ENCODE data around the gene NRCAM.

Gene NRCAM

GRCh38 chr7:108455998-108456677 is at the start of gene NRCAM:
TSS of gene NRCAM (minus strand) at chr7:108456436. CDS start at chr7:108240064, 216,372 bp downstream.
- Histone ChIP-seq H3K9me3 (ENCODE audit: control insufficient read depth, insufficient read depth, low read depth, low read length) (no peaks in the 10 kb centered on the region), H3K4me3 (ENCODE audit: low read depth, low read length) (peak within 1 kb of the TSS; percentile 88)
- TF ChIP-seq ZNF626 (tag by site-specific recombination; IDR thresholded peaks at IDR 0.05) = no peak
- no peak for TF ChIP-seq SALL2 (tag by site-specific recombination; IDR thresholded peaks at IDR 0.05; ENCODE audit: borderline replicate concordance)
- TF ChIP-seq ZBTB1 (tag by site-specific recombination; IDR thresholded peaks at IDR 0.05) = no peak
- no peak for TF ChIP-seq ZNF677 (tag by site-specific recombination; IDR thresholded peaks at IDR 0.05)
- 0 out of 2 replicates have a peak, but pooled peaks have one; percentile 52 for TF ChIP-seq PRDM10 (tag by site-specific recombination; IDR thresholded peaks at IDR 0.05)
- TF ChIP-seq MZF1 (tag by site-specific recombination; IDR thresholded peaks at IDR 0.05; ENCODE audit: borderline replicate concordance) = no peak
- TF ChIP-seq, protein P1, sequence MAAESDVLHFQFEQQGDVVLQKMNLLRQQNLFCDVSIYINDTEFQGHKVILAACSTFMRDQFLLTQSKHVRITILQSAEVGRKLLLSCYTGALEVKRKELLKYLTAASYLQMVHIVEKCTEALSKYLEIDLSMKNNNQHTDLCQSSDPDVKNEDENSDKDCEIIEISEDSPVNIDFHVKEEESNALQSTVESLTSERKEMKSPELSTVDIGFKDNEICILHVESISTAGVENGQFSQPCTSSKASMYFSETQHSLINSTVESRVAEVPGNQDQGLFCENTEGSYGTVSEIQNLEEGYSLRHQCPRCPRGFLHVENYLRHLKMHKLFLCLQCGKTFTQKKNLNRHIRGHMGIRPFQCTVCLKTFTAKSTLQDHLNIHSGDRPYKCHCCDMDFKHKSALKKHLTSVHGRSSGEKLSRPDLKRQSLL (tag by site-specific recombination; IDR thresholded peaks at IDR 0.05) = no peak
- TF ChIP-seq ZIC2 (tag by site-specific recombination; IDR thresholded peaks at IDR 0.05) = peak; percentile 68
- no peak for TF ChIP-seq ZNF274 (IDR thresholded peaks at IDR 0.05; ENCODE audit: low read length)
- TF ChIP-seq ZNF274 (tag by site-specific recombination; IDR thresholded peaks at IDR 0.05; ENCODE audit: borderline replicate concordance) = no peak
- TF ChIP-seq ZNF155 (tag by site-specific recombination; IDR thresholded peaks at IDR 0.05) = no peak
- TF ChIP-seq ZNF248 (tag by site-specific recombination; IDR thresholded peaks at IDR 0.05) = no peak
- no peak for TF ChIP-seq ZNF555 (tag by site-specific recombination; conservative IDR thresholded peaks at IDR 0.05)
- TF ChIP-seq ZNF416 (tag by site-specific recombination; IDR thresholded peaks at IDR 0.05) = no peak
- TF ChIP-seq ZNF529 (tag by site-specific recombination; IDR thresholded peaks at IDR 0.05; ENCODE audit: insufficient replicate concordance) = no peak
- TF ChIP-seq, protein P2, sequence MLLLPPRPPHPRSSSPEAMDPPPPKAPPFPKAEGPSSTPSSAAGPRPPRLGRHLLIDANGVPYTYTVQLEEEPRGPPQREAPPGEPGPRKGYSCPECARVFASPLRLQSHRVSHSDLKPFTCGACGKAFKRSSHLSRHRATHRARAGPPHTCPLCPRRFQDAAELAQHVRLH (tag by site-specific recombination; IDR thresholded peaks at IDR 0.05) = no peak
- TF ChIP-seq ZNF157 (tag by site-specific recombination; IDR thresholded peaks at IDR 0.05) = no peak
- peak; percentile 73 for TF ChIP-seq CTCF (tag by site-specific recombination; IDR thresholded peaks at IDR 0.05)
- peak; percentile 73; the same call in 1 of the 2 replicates for TF ChIP-seq KLF8 (tag by site-specific recombination; IDR thresholded peaks at IDR 0.05)
- TF ChIP-seq ZNF423 (tag by site-specific recombination; IDR thresholded peaks at IDR 0.05) = peak; percentile 93
- TF ChIP-seq ZNF837 (tag by site-specific recombination; IDR thresholded peaks at IDR 0.05) = no peak
- TF ChIP-seq ZNF19 (tag by site-specific recombination; IDR thresholded peaks at IDR 0.05; ENCODE audit: low read depth) = no peak
- TF ChIP-seq, protein P3, sequence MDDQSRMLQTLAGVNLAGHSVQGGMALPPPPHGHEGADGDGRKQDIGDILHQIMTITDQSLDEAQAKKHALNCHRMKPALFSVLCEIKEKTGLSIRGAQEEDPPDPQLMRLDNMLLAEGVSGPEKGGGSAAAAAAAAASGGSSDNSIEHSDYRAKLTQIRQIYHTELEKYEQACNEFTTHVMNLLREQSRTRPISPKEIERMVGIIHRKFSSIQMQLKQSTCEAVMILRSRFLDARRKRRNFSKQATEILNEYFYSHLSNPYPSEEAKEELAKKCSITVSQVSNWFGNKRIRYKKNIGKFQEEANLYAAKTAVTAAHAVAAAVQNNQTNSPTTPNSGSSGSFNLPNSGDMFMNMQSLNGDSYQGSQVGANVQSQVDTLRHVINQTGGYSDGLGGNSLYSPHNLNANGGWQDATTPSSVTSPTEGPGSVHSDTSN (CRISPR knock-in tag; IDR thresholded peaks at IDR 0.05) = no peak
- TF ChIP-seq ZNF223 (tag by site-specific recombination; IDR thresholded peaks at IDR 0.05) = peak; percentile 37; the same call in 1 of the 2 replicates
- no peak; the same call in 1 of the 2 replicates for TF ChIP-seq ZBTB8A (tag by site-specific recombination; IDR thresholded peaks at IDR 0.05)
- TF ChIP-seq ZNF266 (tag by site-specific recombination; IDR thresholded peaks at IDR 0.05; ENCODE audit: low read depth) = no peak
- no peak for TF ChIP-seq ZNF302 (tag by site-specific recombination; IDR thresholded peaks at IDR 0.05; ENCODE audit: low read depth)
- TF ChIP-seq ZNF785 (tag by site-specific recombination; IDR thresholded peaks at IDR 0.05) = no peak
- no peak for TF ChIP-seq ZNF747 (tag by site-specific recombination; IDR thresholded peaks at IDR 0.05)

More at GRCh38 chr7:108455998-108456677, at the start of gene NRCAM:
- no peaks in the 10 kb centered on the region for H3K36me3 ChIP-seq (ENCODE audit: control insufficient read depth in 2 of 2, insufficient read depth in 1 of 2, low read length in 2 of 2)
- H3K4me1 ChIP-seq (ENCODE audit: control insufficient read depth, insufficient read depth, low read length) = peaks cover 5% of the 10 kb centered on the region; the same call in 1 of the 2 replicates
- POLR2A ChIA-PET = interaction anchor here (0.6 to 2.3 kb wide), 7 partner anchors 9 to 401 kb away, joined by 3 to 8 read pairs (median 4); partner anchors contain the start of gene PNPLA8
- CTCF ChIA-PET = interaction anchor here (0.7 to 2.2 kb wide), 4 partner anchors 38 to 283 kb away, joined by 3 to 7 read pairs (median 4); no protein-coding TSS in a partner anchor
- H3K27ac ChIP-seq (ENCODE audit: extremely low read depth, low read depth, low read length) = peak within 1 kb of the TSS; percentile 82; the same call in 1 of the 2 replicates
